GM12873 (cell line): ENCODE data around the gene MYO5B.

Experiments used
- CTCF ChIP-seq: IDR thresholded peaks from 2 replicates; pipeline ENCODE4 v1.5.1; 2012; ENCODE audit warnings: low read depth, mild to moderate bottlenecking, moderate library complexity, low read length, control low read depth; ENCODE audit not compliant: insufficient read depth; ENCODE audit errors: missing control alignments

MYO5B gene

DNA sequence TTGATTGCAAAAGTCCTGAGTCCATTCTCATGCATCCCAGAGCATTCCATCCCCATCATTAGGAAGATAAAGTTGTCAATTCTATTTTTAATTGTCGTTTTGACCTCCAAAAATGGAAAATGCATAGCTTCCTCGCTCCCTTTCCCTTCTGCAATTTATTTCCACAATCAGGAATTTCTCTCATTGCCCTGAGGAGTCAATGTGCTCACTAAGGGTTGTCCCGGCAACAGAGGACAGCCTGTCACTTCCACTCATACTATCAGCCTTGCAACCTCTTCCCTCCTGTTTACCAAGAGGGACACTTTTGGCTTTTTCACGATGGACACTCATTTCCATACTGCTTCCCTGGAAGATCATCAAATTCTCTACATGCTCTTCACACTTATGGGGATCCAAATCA, 164.8 kb downstream of the MYO5B start:
- TF ChIP-seq CTCF = no peak

DNA sequence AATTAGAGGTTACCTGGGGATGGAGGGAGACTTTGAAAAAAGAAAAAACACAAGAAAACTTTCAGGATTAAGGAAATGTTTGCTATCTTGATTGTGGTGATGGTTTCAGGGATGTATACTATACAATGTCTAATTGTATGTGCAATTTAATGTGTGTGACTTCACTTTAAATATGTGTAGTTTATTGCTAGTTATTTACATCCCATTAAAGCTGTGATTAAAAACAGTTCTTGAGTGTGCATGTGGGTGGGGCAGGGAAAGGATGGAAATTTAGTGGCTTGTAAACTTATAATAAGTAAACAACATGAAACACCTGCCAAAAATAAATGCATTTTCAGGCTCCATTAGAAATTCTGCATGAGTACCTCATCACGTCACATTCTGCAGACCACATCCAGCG, 167.0 kb downstream of the MYO5B start:
- TF ChIP-seq CTCF = no peak

- no peak for TF ChIP-seq CTCF
Observed at GRCh38 chr18:50024466-50024865, 170.5 kb downstream of the MYO5B start.

DNA sequence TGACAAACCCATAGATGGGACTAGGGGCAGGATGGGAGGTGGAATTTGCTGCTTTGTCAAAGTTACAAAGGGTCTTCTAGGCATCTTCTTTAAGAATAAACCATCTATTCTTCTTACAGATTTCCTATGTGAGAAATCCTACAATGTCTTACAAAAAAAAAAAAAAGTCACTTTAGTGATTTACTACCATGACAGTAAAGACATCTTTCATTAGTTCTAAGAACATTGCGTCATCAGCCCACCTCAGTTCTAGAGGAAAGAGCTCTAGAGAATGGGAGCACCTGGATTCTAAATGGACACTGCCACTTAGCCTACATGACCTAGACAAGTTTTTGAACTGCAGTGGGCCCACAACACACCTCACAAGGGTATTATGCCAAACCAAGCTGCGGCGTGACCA, 172.0 kb downstream of the MYO5B start:
- TF ChIP-seq CTCF = no peak

- TF ChIP-seq CTCF = no peak
Observed at GRCh38 chr18:50014606-50015005, 180.3 kb downstream of the MYO5B start.

- TF ChIP-seq CTCF = no peak
Observed at GRCh38 chr18:50013363-50014138, 181.4 kb downstream of the MYO5B start.

GRCh38 chr18:50011813-50012435, 183.0 kb downstream of the MYO5B start:
- TF ChIP-seq CTCF = no peak
